SK-N-SH (cell line): ENCODE results near the gene LINGO4. TPM values are rescaled to one million over a fixed set of nuclear protein-coding genes. Genes with fewer than 3 reads are reported as not detected.

Source experiments
- CTCF ChIA-PET: fragments of 300-600, 350-600 bp; formaldehyde crosslinking; extraction: SDS; loops from one replicate; lab custom pipeline; 2021; lab: Yijun Ruan, JAX
- POLR2A ChIA-PET: fragments of 350-600 bp; sonication (Branson Sonifier 250); formaldehyde crosslinking; extraction: SDS; loops from one replicate; lab custom pipeline; 2020; ENCODE audit warnings: antibody characterized with exemption, inconsistent platforms; lab: Yijun Ruan, JAX
- DNase-seq: peaks from one replicate; pipeline ENCODE4 v3.0.0; 2012
- H2AFZ ChIP-seq: fragments of 200-600 bp; sonication (generic); 2 replicates; pipeline ENCODE4 v1.8.1; 2016; ENCODE audit warnings: antibody characterized with exemption, mild to moderate bottlenecking, low read depth
- H3F3A ChIP-seq: fragments of 200-600 bp; sonication (generic); replicated peaks from 2 replicates; pipeline ENCODE3; 2016; ENCODE audit warnings: antibody characterized with exemption, mild to moderate bottlenecking; ENCODE audit not compliant: insufficient read depth
- H3K27ac ChIP-seq, 2 experiments: fragments of 200-500 bp in 1 of 2; fragments of 200-600 bp in 1 of 2; sonication (Bioruptor generic) in 1 of 2; sonication (generic), shearing (Covaris generic) in 1 of 2; 2 replicates each; pipeline versions ENCODE4 v1.5.1 to v1.6.1; 2014 to 2016; ENCODE audit warnings: low read depth in 2 of 2, inconsistent platforms in 1 of 2, low read length in 1 of 2, mild to moderate bottlenecking in 1 of 2, mixed read lengths in 1 of 2
- H3K27me3 ChIP-seq: fragments of 200-600 bp; sonication (generic), shearing (Covaris generic); 2 replicates; pipeline ENCODE4 v1.6.1; 2016; ENCODE audit warnings: mixed run types; ENCODE audit not compliant: insufficient read depth
- H3K36me3 ChIP-seq, 2 experiments: fragments of 200-500 bp in 1 of 2; fragments of 200-600 bp in 1 of 2; sonication (Bioruptor generic) in 1 of 2; sonication (generic) in 1 of 2; replicated peaks in 1 of 2; 2 replicates each; pipeline versions ENCODE3 to v1.5.1; 2014 to 2016; ENCODE audit warnings: low read length in 1 of 2, mild to moderate bottlenecking in 1 of 2; ENCODE audit not compliant: insufficient read depth in 2 of 2, control insufficient read depth in 1 of 2
- H3K4me1 ChIP-seq, 2 experiments: fragments of 200-500 bp in 1 of 2; fragments of 200-600 bp in 1 of 2; sonication (Bioruptor generic) in 1 of 2; sonication (generic), shearing (Covaris generic) in 1 of 2; 2 replicates each; pipeline versions ENCODE4 v1.5.1 to v1.6.1; 2014 to 2016; ENCODE audit warnings: low read depth in 1 of 2, low read length in 1 of 2, mixed run types in 1 of 2; ENCODE audit not compliant: insufficient read depth in 2 of 2, control insufficient read depth in 1 of 2
- H3K4me2 ChIP-seq: fragments of 200-600 bp; sonication (generic), shearing (Covaris generic); 2 replicates; pipeline ENCODE4 v1.6.1; 2017; ENCODE audit warnings: mixed run types
- H3K4me3 ChIP-seq, 2 experiments: fragments of 200-500 bp in 1 of 2; fragments of 200-600 bp in 1 of 2; sonication (Bioruptor generic) in 1 of 2; sonication (generic), shearing (Covaris generic) in 1 of 2; 2 replicates each; pipeline versions ENCODE4 v1.5.1 to v1.8.1; 2014 to 2016; ENCODE audit warnings: low read depth in 2 of 2, inconsistent platforms in 1 of 2, low read length in 1 of 2, mild to moderate bottlenecking in 1 of 2, mixed read lengths in 1 of 2, moderate library complexity in 1 of 2
- H3K79me2 ChIP-seq: fragments of 200-600 bp; sonication (generic); 2 replicates; pipeline ENCODE4 v1.8.1; 2017; ENCODE audit warnings: mild to moderate bottlenecking; ENCODE audit not compliant: insufficient read depth
- H3K9ac ChIP-seq: fragments of 200-600 bp; sonication (generic); 2 replicates; pipeline ENCODE4 v1.6.1; 2017; ENCODE audit warnings: mixed run types
- H3K9me2 ChIP-seq: fragments of 200-600 bp; sonication (generic); 2 replicates; pipeline ENCODE4 v1.6.1; 2017; ENCODE audit warnings: mixed run types
- H3K9me3 ChIP-seq: fragments of 200-600 bp; sonication (generic); 2 replicates; pipeline ENCODE4 v1.6.1; 2017; ENCODE audit warnings: mixed run types, mild to moderate bottlenecking, moderate library complexity
- H4K20me1 ChIP-seq: fragments of 200-600 bp; sonication (generic); 2 replicates; pipeline ENCODE4 v1.6.1; 2017; ENCODE audit warnings: mild to moderate bottlenecking, mixed run types; ENCODE audit not compliant: insufficient read depth
- CHD2 ChIP-seq: fragments of 150-350 bp; IDR thresholded peaks from 2 replicates; pipeline ENCODE4 v1.6.1; 2018; ENCODE audit warnings: low read length; ENCODE audit not compliant: partially characterized antibody
- EP300 ChIP-seq, 2 experiments: IDR thresholded peaks; 2 replicates each; pipeline versions ENCODE4 v1.4.0 to v1.6.1; 2012; ENCODE audit warnings: borderline replicate concordance in 1 of 2, low read depth in 1 of 2, low read length in 1 of 2
- FOSL2 ChIP-seq: IDR thresholded peaks from 2 replicates; pipeline ENCODE4 v1.4.0; 2012; ENCODE audit warnings: low read depth, mild to moderate bottlenecking, moderate library complexity, borderline replicate concordance
- NFIC ChIP-seq: IDR thresholded peaks from 2 replicates; pipeline ENCODE4 v1.4.0; 2012; ENCODE audit warnings: borderline replicate concordance
- RCOR1 ChIP-seq: fragments of 150-350 bp; IDR thresholded peaks from 2 replicates; pipeline ENCODE4 v1.6.1; 2017; ENCODE audit warnings: antibody characterized with exemption, low read length
- RFX5 ChIP-seq: IDR thresholded peaks from 2 replicates; pipeline ENCODE4 v1.6.1; 2012; ENCODE audit warnings: mild to moderate bottlenecking, improper control_type of control experiment, low read length
- RXRA ChIP-seq: IDR thresholded peaks from 2 replicates; pipeline ENCODE4 v1.4.0; 2012; ENCODE audit warnings: low read depth, mild to moderate bottlenecking, borderline replicate concordance
- SMC3 ChIP-seq: IDR thresholded peaks from 2 replicates; pipeline ENCODE4 v1.6.1; 2012; ENCODE audit warnings: low read depth, low read length, improper control_type of control experiment
- TEAD4 ChIP-seq: IDR thresholded peaks from 2 replicates; pipeline ENCODE4 v1.4.0; 2012; ENCODE audit warnings: mild to moderate bottlenecking, borderline replicate concordance; ENCODE audit not compliant: insufficient read depth
- YY1 ChIP-seq: IDR thresholded peaks from 2 replicates; pipeline ENCODE4 v1.4.0; 2012; ENCODE audit warnings: low read depth, mild to moderate bottlenecking
- WGBS: methylation state at CpG from one replicate; pipeline ENCODE4 v1.1.6; 2017; ENCODE audit warnings: low lambda C conversion rate; 5-methylcytosine and 5-hydroxymethylcytosine counted together
- polyA plus RNA-seq, 3 experiments: library from polyadenylated mRNA; depleted of rRNA; stranded (reverse); fragments of >200 nt; gene quantifications; 2 replicates each; pipeline ENCODE4 v1.2.3, GENCODE V29; 2012
- TF ChIP-seq, protein P1 (sequence below): fragments of 150-350 bp; IDR thresholded peaks from 2 replicates; pipeline ENCODE4 v1.6.1; 2016; ENCODE audit warnings: mild to moderate bottlenecking, low read depth, low read length
- TF ChIP-seq, protein P2 (sequence below): IDR thresholded peaks from 2 replicates; pipeline ENCODE4 v1.4.0; 2012; ENCODE audit warnings: low read depth, borderline replicate concordance
- TF ChIP-seq, protein P3 (sequence below): fragments of 200-600 bp; sonication (generic); IDR thresholded peaks from 2 replicates; pipeline ENCODE4 v1.6.1; 2017; ENCODE audit warnings: antibody characterized with exemption, mild to moderate bottlenecking, moderate library complexity
- TF ChIP-seq, protein P4 (sequence below): IDR thresholded peaks from 2 replicates; pipeline ENCODE4 v1.4.0; 2012; ENCODE audit warnings: low read depth, borderline replicate concordance

LINGO4 gene
- polyA plus RNA-seq, 1 of the 3 experiments (the other 2 are of a cell fraction): not detected

DNA sequence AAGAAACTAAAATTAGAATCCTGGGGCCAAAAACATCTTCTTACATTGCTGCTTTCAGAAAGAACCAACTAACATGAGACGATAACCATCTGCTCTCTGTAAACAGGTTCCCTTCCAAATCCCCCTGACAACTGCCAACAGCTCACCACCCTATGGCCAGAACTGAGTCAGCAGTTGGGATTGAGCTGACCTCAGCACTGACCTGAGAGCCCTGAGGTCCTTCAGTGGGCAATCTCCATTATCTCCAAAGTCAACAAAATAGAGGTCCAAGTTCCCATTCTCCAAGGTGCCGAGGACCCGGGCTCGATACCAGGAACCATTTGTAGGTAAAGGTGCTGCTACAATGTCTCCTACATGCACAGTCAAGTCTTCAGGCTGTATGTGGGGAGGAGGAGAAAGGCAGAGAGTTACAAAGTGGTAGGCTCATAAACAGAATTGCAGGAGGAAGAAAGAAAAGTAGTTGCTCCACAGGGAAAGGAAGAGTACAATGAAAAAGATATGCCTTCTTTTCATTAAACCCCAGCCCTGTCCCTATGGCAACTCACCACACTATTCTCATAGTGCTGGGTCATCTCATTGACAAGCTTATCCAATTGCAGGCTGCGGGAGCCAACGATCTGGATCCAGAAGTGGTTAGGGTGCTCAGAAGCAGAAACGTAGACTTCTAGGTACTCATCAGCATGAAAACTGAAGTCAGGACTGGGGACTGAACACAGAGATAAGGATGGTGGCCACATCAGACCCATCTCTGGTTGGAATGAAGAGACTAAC, 29.1 kb downstream of the LINGO4 start:
- Histone ChIP-seq H3K4me3 (no peak overlapping the region), H3F3A (no peaks in the 10 kb centered on the region), H3K9ac (no peak overlapping the region), H3K27ac (no peak overlapping the region), H4K20me1 (no peaks in the 10 kb centered on the region), H3K9me2 (no peaks in the 10 kb centered on the region), H3K4me1 (no peaks in the 10 kb centered on the region), H2AFZ (no peak overlapping the region), H3K36me3 (peaks cover 3 to 25% of the 10 kb centered on the region in 2 experiments), H3K9me3 (no peaks in the 10 kb centered on the region), H3K4me2 (no peak overlapping the region), H3K79me2 (no peaks in the 10 kb centered on the region), H3K27me3 (no peaks in the 10 kb centered on the region)
- TF ChIP-seq EP300 (IDR thresholded peaks at IDR 0.05; ENCODE audit: borderline replicate concordance in 1 of 2, low read depth in 1 of 2, low read length in 1 of 2): no peak
- TF ChIP-seq TEAD4: no peak
- TF ChIP-seq, protein P1, sequence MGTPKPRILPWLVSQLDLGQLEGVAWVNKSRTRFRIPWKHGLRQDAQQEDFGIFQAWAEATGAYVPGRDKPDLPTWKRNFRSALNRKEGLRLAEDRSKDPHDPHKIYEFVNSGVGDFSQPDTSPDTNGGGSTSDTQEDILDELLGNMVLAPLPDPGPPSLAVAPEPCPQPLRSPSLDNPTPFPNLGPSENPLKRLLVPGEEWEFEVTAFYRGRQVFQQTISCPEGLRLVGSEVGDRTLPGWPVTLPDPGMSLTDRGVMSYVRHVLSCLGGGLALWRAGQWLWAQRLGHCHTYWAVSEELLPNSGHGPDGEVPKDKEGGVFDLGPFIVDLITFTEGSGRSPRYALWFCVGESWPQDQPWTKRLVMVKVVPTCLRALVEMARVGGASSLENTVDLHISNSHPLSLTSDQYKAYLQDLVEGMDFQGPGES: no peak
- TF ChIP-seq YY1: no peak
- TF ChIP-seq SMC3: no peak
- TF ChIP-seq CHD2: no peak
- TF ChIP-seq NFIC: no peak
- TF ChIP-seq, protein P2, sequence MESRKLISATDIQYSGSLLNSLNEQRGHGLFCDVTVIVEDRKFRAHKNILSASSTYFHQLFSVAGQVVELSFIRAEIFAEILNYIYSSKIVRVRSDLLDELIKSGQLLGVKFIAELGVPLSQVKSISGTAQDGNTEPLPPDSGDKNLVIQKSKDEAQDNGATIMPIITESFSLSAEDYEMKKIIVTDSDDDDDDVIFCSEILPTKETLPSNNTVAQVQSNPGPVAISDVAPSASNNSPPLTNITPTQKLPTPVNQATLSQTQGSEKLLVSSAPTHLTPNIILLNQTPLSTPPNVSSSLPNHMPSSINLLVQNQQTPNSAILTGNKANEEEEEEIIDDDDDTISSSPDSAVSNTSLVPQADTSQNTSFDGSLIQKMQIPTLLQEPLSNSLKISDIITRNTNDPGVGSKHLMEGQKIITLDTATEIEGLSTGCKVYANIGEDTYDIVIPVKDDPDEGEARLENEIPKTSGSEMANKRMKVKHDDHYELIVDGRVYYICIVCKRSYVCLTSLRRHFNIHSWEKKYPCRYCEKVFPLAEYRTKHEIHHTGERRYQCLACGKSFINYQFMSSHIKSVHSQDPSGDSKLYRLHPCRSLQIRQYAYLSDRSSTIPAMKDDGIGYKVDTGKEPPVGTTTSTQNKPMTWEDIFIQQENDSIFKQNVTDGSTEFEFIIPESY: no peak
- TF ChIP-seq RXRA: no peak
- TF ChIP-seq RFX5: no peak
- TF ChIP-seq, protein P3, sequence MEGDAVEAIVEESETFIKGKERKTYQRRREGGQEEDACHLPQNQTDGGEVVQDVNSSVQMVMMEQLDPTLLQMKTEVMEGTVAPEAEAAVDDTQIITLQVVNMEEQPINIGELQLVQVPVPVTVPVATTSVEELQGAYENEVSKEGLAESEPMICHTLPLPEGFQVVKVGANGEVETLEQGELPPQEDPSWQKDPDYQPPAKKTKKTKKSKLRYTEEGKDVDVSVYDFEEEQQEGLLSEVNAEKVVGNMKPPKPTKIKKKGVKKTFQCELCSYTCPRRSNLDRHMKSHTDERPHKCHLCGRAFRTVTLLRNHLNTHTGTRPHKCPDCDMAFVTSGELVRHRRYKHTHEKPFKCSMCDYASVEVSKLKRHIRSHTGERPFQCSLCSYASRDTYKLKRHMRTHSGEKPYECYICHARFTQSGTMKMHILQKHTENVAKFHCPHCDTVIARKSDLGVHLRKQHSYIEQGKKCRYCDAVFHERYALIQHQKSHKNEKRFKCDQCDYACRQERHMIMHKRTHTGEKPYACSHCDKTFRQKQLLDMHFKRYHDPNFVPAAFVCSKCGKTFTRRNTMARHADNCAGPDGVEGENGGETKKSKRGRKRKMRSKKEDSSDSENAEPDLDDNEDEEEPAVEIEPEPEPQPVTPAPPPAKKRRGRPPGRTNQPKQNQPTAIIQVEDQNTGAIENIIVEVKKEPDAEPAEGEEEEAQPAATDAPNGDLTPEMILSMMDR: no peak
- TF ChIP-seq FOSL2: no peak
- no peak for TF ChIP-seq RCOR1
- TF ChIP-seq, protein P4, sequence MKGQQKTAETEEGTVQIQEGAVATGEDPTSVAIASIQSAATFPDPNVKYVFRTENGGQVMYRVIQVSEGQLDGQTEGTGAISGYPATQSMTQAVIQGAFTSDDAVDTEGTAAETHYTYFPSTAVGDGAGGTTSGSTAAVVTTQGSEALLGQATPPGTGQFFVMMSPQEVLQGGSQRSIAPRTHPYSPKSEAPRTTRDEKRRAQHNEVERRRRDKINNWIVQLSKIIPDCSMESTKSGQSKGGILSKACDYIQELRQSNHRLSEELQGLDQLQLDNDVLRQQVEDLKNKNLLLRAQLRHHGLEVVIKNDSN: no peak
- 94% methylated on average over 7 of the region's 7 CpGs for WGBS
- no peak for DNase-seq
- ChIA-PET POLR2A (interaction anchor here (0.6 to 0.9 kb wide), 2 partner anchors 12 to 817 kb away, joined by 3 read pairs; no protein-coding TSS in a partner anchor), CTCF (interaction anchor here (0.9 kb wide), 1 partner anchor 60 kb away, joined by 3 read pairs; no protein-coding TSS in a partner anchor)
